NK-92 (cell line): ENCODE measurements around the gene FOXF1.

Experiments
- DNase-seq: peaks from one replicate; lab custom pipeline; 2025; ENCODE audit not compliant: unreplicated experiment; lab: John Stamatoyannopoulos, UW

Gene FOXF1

DNA sequence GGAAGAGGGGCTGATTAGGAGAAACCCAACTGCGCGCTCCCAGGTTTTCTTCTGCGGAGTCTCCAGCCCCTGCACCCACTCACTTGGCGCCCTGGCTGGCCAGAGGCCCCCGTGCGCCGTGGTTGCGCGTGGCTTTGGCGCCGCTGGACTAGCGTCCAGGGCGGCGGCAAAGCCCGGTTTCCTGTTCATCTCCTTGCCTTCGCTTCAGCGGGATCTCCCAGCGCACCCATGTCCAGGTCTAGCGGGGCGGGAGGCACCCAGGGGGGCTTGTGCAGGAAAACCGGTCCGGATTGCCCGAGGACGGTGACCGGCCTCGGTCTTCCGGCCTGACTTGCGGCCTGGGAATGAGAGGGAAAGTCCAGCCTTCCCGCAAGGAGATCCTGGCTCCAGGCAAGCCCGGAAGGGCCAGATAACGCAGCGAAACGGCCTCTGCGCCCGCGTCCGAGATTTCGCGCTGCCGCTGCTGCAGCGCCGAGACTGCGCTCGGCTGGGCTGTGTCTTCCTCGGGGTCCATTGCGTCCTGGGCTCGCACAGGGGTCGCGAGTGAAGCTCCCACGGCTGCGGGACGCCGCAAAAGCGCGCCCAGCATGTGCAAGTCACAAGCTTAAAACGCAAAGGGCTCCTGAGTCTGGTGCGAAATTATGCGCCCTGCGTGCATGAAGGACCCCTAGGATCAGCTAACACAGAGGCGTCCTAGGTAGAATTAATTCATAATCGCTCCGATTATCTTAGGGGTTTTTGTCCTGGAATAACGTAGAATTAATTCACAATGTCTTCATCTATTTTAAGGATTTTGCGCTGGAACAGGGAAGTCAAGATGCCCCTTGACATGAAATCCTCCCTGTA, 5.7 kb downstream of the FOXF1 start:
- no peak for DNase-seq

- DNase-seq: no peak
Observed at GRCh38 chr16:86516623-86517003, 6.3 kb downstream of the FOXF1 start.

- no peak for DNase-seq
Observed at GRCh38 chr16:86517033-86517432, 6.7 kb downstream of the FOXF1 start.

- no peak for DNase-seq
Observed at GRCh38 chr16:86517652-86518258, 7.4 kb downstream of the FOXF1 start.

DNA sequence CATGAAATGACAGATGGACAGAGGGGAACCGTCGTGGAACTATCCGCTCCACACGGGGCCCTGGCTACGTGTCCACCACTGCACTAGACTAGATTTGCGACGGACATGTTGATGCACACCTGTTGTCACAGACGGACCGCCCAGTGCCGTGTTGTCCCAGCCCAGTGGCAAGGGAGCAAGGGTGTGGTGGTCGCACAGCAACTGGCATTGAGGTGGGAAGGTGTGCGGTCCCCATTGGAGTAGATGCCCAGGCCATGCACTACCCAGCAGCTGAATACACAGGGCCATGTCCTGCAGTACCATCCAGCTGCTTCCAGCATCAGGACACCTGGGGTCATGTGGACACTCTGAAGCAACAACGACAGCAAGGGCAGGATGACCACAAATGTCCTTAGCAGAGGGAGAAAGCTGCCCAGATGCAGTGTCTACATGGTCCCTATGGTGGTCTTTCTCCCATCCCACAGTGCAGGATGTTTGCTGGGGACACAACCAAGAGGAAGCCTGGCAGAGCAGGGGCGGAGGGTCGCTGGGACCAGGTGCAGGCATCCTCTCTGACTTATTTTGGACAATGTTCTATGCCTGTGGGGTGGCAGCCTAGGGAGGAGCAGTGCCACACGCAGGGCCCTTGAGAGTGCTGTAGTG, 8.8 kb downstream of the FOXF1 start:
- DNase-seq: no peak

GRCh38 chr16:86519649-86520316, 9.5 kb downstream of the FOXF1 start:
- DNase-seq: no peak

- DNase-seq: no peak
Observed at GRCh38 chr16:86520317-86521210, 10.2 kb downstream of the FOXF1 start.

DNA sequence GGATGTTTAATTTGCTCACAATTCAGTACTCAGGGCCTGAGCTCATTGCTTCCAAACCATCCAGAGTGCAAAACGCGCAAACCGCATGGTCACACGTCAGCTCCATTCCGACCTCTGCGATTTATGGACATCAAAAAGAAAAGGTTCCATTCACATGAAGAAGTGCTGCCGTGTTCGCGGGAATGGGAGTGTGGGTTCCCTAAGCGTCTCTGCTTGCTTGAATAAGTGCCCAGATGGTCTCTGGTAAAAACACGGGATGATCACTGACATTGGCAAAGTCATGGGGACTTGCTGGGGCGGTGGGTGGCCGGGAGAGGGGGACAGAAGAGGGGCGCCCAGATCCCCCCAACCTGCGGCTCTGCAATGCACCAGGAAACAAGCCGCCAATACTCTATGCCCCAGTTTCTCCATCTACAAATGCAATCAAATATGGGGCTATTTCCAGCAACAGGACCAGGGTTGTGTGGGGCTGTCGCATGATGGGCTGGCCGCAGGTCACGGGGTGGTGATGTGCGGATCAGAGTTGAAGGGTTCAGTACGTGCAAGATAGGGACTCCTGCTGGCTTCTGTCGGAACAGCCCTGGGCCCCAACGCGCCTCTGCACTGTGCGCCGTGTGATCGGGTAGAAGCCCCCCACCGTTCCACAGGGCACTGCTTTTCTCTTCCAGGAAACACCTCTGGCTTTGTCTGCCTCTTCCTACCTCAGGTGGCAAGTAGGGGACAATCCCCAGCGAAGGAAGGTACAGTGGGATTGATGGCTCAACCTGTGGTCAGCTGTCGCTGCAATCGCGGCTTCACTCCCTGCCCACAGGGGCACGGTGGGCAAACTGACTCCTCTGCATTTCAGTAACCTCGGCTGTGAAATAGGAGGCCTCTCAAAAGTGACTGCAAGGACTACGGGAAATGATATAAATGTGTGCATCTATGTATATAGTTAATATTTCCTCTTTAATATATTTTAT, 11.2 kb downstream of the FOXF1 start:
- no peak for DNase-seq

- DNase-seq: no peak
Observed at GRCh38 chr16:86522634-86523033, 12.3 kb downstream of the FOXF1 start.

- DNase-seq: no peak
Observed at GRCh38 chr16:86523166-86523740, 12.9 kb downstream of the FOXF1 start.

DNA sequence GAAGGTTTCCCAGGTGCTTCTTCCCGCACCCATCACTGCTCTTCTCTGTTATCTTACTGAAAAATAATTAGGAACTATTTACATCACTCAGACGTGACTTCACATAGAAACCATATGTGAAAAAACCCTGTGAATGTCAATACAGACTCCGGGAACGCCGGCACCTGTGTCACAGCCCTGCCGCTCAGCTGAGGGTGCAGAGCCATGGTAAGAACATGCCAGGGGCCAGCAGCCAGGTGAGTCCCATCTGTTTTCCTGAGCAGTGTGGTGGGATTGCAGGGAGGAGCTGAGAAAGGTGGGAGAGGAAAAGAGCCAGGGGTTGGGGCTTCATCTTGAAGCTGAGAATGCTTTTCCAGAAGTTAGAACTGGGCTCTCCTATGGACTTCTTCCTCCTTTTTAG, 13.7 kb downstream of the FOXF1 start:
- no peak for DNase-seq

DNA sequence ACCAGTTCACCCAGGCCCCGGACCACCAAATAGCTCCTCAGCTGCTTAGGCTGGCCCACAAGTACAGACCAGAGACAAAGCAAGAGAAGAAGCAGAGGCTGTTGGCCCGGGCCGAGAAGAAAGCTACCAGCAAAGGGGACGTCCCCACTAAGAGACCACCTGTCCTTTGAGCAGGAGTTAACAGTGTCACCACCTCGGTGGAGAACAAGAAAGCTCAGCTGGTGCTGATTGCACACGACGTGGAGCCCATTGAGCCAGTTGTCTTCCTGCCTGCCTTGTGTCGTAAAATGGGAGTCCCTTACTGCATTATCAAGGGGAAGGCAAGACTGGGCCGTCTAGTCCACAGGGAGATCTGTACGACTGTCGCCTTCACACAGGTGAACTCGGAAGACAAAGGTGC, 15.4 kb downstream of the FOXF1 start:
- no peak for DNase-seq

- DNase-seq: no peak
Observed at GRCh38 chr16:86527366-86527765, 17.0 kb downstream of the FOXF1 start.

- no peak for DNase-seq
Observed at GRCh38 chr16:86528061-86528929, 18.0 kb downstream of the FOXF1 start.

- no peak for DNase-seq
Observed at GRCh38 chr16:86529160-86529559, 18.8 kb downstream of the FOXF1 start.

DNA sequence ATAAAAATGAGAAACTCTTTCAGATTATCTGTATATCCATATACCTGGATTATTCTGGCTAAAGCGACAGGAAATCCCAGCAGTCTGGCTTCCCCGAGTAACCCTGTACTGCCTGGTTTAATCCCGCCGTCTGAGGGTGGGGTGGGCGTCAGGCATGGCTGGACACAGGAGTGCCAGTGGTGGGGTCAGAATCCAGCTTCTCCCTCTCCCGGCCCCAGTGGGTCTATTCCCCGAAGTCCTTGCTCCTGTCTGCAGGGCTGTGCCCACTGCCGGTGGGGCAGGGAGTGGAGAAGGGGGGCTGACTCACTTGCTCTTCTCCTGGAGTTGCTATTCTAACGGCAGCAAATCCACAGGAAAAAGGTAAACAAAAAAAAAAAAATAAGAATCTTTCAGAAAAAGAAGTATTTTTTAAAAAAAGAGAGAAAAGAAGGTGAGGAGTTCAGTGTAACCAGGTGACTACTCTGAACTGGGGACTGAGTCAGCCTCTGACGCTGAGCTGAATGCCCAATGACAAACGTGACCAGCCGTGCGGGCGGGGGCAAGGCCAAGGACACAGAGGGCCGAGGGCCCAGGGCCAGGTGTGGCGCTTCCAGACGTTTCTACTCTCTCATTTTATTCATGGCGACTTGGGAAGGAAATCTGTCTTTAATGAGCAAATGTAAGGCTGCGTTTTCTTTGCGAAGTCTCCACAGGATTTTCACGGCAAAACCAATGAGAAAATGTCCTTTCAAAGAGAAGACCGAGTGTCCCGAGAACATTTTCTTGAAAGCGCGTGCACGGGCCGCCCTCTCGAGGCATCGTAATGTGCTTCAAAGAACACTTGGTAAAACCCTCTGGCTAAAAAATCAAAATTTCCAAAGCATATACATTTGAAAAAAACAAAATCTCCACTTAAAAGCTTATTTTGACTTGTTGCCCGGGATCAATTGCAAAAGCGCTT, 20.2 kb downstream of the FOXF1 start:
- DNase-seq: no peak

- no peak for DNase-seq
Observed at GRCh38 chr16:86531191-86531545, 20.8 kb downstream of the FOXF1 start.
